Skeletal muscle satellite cell (primary cell): ENCODE results near the gene VIM.
"Not testable (repeated sequence)": the region's sequence is repeated elsewhere in the genome, so short reads cannot be mapped to it uniquely, and the experiment has no call there.

Experiments
- H3K27me3 ChIP-seq: 2 replicates; pipeline ENCODE4 v1.7.0; 2013; ENCODE audit warnings: low read length; ENCODE audit not compliant: control insufficient read depth, insufficient read depth
- H3K36me3 ChIP-seq: 2 replicates; pipeline ENCODE4 v1.7.0; 2013; ENCODE audit warnings: mild to moderate bottlenecking, control low read depth, low read length; ENCODE audit not compliant: insufficient read depth
- H3K4me1 ChIP-seq: 2 replicates; pipeline ENCODE4 v1.7.0; 2013; ENCODE audit warnings: low read length; ENCODE audit not compliant: control insufficient read depth, insufficient read depth
- H3K4me2 ChIP-seq: 2 replicates; pipeline ENCODE4 v1.7.0; 2013; ENCODE audit warnings: mild to moderate bottlenecking, low read length
- H3K4me3 ChIP-seq: 2 replicates; pipeline ENCODE4 v1.7.0; 2013; ENCODE audit warnings: low read length
- H3K9ac ChIP-seq: 2 replicates; pipeline ENCODE4 v1.7.0; 2013; ENCODE audit warnings: mild to moderate bottlenecking, low read depth, low read length, moderate library complexity
- H3K9me3 ChIP-seq: replicated peaks from 2 replicates; pipeline ENCODE4 v1.7.0; 2013; ENCODE audit warnings: mild to moderate bottlenecking, control low read depth, low read length

Gene VIM

GRCh38 chr10:17265468-17265867 lies 37.4 kb downstream of the VIM start:
- Histone ChIP-seq H3K9ac (no peak overlapping the region), H3K4me2 (no peak overlapping the region), H3K27me3 (peaks cover 9% of the 10 kb centered on the region), H3K4me1 (no peaks in the 10 kb centered on the region), H3K36me3 (no peaks in the 10 kb centered on the region), H3K4me3 (no peak overlapping the region), H3K9me3 (peaks cover 18% of the 10 kb centered on the region)

- Histone ChIP-seq H3K27me3 (peaks cover 13% of the 10 kb centered on the region), H3K9me3 (peaks cover 18% of the 10 kb centered on the region)
- H3K4me1 ChIP-seq, H3K4me2 ChIP-seq, H3K36me3 ChIP-seq, H3K9ac ChIP-seq, H3K4me3 ChIP-seq: not testable (repeated sequence)
Observed at GRCh38 chr10:17266549-17266948, 38.5 kb downstream of the VIM start.

GRCh38 chr10:17272648-17273047 lies 44.6 kb downstream of the VIM start:
- H3K9ac ChIP-seq = no peak overlapping the region
- H3K9me3 ChIP-seq = no peaks in the 10 kb centered on the region
- H3K4me3 ChIP-seq = no peak overlapping the region
- no peaks in the 10 kb centered on the region for H3K36me3 ChIP-seq
- no peaks in the 10 kb centered on the region for H3K4me1 ChIP-seq
- peaks cover 13% of the 10 kb centered on the region for H3K27me3 ChIP-seq
- no peak overlapping the region for H3K4me2 ChIP-seq

- peaks cover 8% of the 10 kb centered on the region for H3K27me3 ChIP-seq
- no peaks in the 10 kb centered on the region for H3K4me1 ChIP-seq
- H3K4me2 ChIP-seq = no peak overlapping the region
- no peak overlapping the region for H3K4me3 ChIP-seq
- no peaks in the 10 kb centered on the region for H3K9me3 ChIP-seq
- H3K36me3 ChIP-seq = no peaks in the 10 kb centered on the region
- H3K9ac ChIP-seq = no peak overlapping the region
Observed at GRCh38 chr10:17273403-17273802, 45.4 kb downstream of the VIM start.

- peaks cover 10% of the 10 kb centered on the region for H3K27me3 ChIP-seq
- peaks cover 3% of the 10 kb centered on the region for H3K9me3 ChIP-seq
- H3K36me3 ChIP-seq = no peaks in the 10 kb centered on the region
- H3K4me1 ChIP-seq = no peaks in the 10 kb centered on the region
- H3K4me3 ChIP-seq = no peak overlapping the region
- no peak overlapping the region for H3K9ac ChIP-seq
- H3K4me2 ChIP-seq = no peak overlapping the region
Observed at GRCh38 chr10:17276756-17277424, 48.8 kb downstream of the VIM start.

- no peak overlapping the region for H3K9ac ChIP-seq
- peaks cover 17% of the 10 kb centered on the region for H3K27me3 ChIP-seq
- H3K36me3 ChIP-seq = no peaks in the 10 kb centered on the region
- peaks cover 3% of the 10 kb centered on the region for H3K9me3 ChIP-seq
- H3K4me3 ChIP-seq = no peak overlapping the region
- H3K4me1 ChIP-seq = no peaks in the 10 kb centered on the region
- H3K4me2 ChIP-seq = no peak overlapping the region
Observed at GRCh38 chr10:17278607-17279240, 50.7 kb downstream of the VIM start.

GRCh38 chr10:17282311-17282710 lies 54.3 kb downstream of the VIM start:
- peaks cover 31% of the 10 kb centered on the region for H3K27me3 ChIP-seq
- no peak overlapping the region for H3K4me2 ChIP-seq
- H3K9me3 ChIP-seq = peaks cover 3% of the 10 kb centered on the region
- no peaks in the 10 kb centered on the region for H3K36me3 ChIP-seq
- no peak overlapping the region for H3K9ac ChIP-seq
- no peak overlapping the region for H3K4me3 ChIP-seq
- H3K4me1 ChIP-seq = no peaks in the 10 kb centered on the region

- H3K9ac ChIP-seq = no peak overlapping the region
- no peak overlapping the region for H3K4me2 ChIP-seq
- no peaks in the 10 kb centered on the region for H3K36me3 ChIP-seq
- H3K4me3 ChIP-seq = no peak overlapping the region
- H3K4me1 ChIP-seq = no peaks in the 10 kb centered on the region
- H3K27me3 ChIP-seq = peaks cover 45% of the 10 kb centered on the region
- no peaks in the 10 kb centered on the region for H3K9me3 ChIP-seq
Observed at GRCh38 chr10:17286562-17287550, 58.8 kb downstream of the VIM start.
